Measurements from ENCODE around the gene C20orf202. TPM values are rescaled to one million over a fixed set of nuclear protein-coding genes. Genes with fewer than 3 reads are reported as not detected.
"Not testable (repeated sequence)": the region's sequence is repeated elsewhere in the genome, so short reads cannot be mapped to it uniquely, and the experiment has no call there.

Gene C20orf202
- total RNA-seq, 6 donors from 2014 or later, result 0.55 to 1.7 (median 0.86) TPM; not detected in 2

DNA sequence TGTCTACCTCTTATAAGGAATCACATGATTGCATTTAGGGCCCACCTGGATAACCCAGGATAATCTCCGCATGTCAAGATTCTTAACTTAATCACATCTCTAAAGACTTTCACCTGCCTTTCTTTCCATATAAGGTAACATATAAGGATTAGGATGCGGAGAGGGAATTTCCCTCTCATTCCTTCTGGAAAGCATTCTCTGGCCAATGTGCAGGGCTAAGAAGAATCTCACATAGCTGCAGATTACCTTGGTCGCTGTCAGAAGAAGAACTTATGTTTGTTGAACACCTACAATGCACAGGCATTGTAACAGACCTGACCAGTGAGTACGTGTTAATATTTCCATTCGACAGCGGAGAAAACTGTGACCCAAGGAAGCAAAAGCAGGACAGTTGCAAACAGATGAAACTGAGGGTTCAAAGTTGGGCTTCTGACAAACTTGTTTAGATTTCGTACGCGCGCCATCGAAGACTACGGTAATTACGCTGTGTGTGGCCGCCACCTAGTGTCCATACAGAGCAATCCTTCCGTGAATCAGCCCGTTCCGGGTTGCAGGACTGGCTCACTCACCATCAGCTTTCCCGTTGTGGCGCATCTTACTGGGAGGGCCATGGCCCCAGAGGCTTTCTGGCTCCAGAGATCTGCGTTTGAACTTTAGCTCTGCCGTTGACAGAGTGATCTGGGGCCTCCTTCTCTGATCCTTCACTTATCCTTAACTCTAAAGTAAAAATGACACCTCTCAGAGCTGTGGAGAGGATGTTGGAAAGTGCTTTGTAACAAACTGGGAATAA lies 9.5 kb downstream of the C20orf202 start:
- Histone ChIP-seq H3K36me3 (no peaks in the 10 kb centered on the region), H3K4me3 (no peak overlapping the region), H3K27ac (no peak overlapping the region), H3K4me1 (peaks cover 0 to 6% (median 0%) of the 10 kb centered on the region in 4 donors), H3K27me3 (no peaks in the 10 kb centered on the region), H3K9me3 (no peaks in the 10 kb centered on the region)
- peak; percentile 91 to 92 for ATAC-seq (ENCODE audit: low FRiP score in 2 of 2)
- TF ChIP-seq, protein P1, sequence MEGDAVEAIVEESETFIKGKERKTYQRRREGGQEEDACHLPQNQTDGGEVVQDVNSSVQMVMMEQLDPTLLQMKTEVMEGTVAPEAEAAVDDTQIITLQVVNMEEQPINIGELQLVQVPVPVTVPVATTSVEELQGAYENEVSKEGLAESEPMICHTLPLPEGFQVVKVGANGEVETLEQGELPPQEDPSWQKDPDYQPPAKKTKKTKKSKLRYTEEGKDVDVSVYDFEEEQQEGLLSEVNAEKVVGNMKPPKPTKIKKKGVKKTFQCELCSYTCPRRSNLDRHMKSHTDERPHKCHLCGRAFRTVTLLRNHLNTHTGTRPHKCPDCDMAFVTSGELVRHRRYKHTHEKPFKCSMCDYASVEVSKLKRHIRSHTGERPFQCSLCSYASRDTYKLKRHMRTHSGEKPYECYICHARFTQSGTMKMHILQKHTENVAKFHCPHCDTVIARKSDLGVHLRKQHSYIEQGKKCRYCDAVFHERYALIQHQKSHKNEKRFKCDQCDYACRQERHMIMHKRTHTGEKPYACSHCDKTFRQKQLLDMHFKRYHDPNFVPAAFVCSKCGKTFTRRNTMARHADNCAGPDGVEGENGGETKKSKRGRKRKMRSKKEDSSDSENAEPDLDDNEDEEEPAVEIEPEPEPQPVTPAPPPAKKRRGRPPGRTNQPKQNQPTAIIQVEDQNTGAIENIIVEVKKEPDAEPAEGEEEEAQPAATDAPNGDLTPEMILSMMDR (IDR thresholded peaks at IDR 0.05), result peak; percentile 76 to 88 (median 80)
- no peak for TF ChIP-seq POLR2AphosphoS5 (IDR thresholded peaks at IDR 0.05)
- peak in 1 of 2 donors; percentile 66 for DNase-seq
- WGBS, 2 donors, result 13 to 27% methylated on average over 10 to 21 of the region's 21 CpGs

- no peaks in the 10 kb centered on the region for H3K9me3 ChIP-seq
- TF ChIP-seq, protein P1 (IDR thresholded peaks at IDR 0.05), result no peak
- TF ChIP-seq POLR2AphosphoS5 (IDR thresholded peaks at IDR 0.05) (no peak), EP300 (IDR thresholded peaks at IDR 0.05) (no peak), POLR2A (IDR thresholded peaks at IDR 0.05) (no peak)
- DNase-seq (no peak), ATAC-seq (ENCODE audit: low FRiP score in 2 of 2) (no peak)
- no peak overlapping the region for H3K4me3 ChIP-seq
- no peaks in the 10 kb centered on the region for H3K27me3 ChIP-seq
- peaks cover 0 to 6% (median 0%) of the 10 kb centered on the region in 4 donors for H3K4me1 ChIP-seq
- 72 to 83% methylated on average over 4 of the region's 4 CpGs for WGBS, 2 donors
- no peak overlapping the region for H3K27ac ChIP-seq
- H3K36me3 ChIP-seq, result no peaks in the 10 kb centered on the region
These were observed 11.6 kb downstream of the C20orf202 start for GRCh38 chr20:1214838-1215261.

DNA sequence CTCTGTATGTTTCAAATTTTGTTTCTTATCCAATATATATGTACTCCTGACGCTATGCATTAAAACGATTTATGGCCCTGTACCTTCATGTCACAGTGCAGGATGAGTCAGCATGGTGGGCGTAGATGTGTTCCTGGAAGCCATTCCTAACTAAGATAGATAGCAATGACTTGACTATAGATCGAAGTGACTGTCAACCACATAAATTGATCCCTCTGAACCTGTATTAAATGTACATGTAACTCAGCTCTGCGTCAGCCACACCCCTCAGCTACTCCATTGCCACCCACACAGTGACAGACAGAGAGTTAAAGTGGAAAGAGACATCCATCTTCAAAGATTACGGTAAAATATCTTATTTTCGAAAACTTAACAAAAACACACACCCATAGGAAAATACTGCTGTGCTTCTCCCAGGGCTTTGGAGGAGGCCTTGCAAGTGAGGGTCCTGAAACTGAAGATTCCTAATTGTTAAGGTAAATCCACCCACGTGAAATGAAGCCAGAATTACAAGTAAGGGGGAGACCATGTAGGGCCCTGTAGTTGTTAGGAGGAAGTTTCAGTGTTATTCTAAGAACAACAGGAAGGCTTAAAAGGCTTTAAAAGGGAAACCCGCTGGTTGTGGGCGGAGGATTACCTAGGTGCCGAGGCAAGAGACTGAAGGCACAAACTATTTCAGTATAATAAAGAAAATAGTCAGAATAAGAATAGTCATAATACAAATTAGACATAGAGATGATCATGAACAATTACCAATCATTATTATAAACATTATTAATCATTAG lies 12.3 kb downstream of the C20orf202 start:
- ATAC-seq (ENCODE audit: low FRiP score in 2 of 2) (no peak), DNase-seq (no peak)
- no peak overlapping the region for H3K27ac ChIP-seq
- H3K27me3 ChIP-seq, result no peaks in the 10 kb centered on the region
- 65 to 74% methylated on average over 11 of the region's 11 CpGs for WGBS, 2 donors
- no peak overlapping the region for H3K4me3 ChIP-seq
- H3K4me1 ChIP-seq, result peaks cover 0 to 6% (median 0%) of the 10 kb centered on the region in 4 donors
- TF ChIP-seq POLR2AphosphoS5 (IDR thresholded peaks at IDR 0.05), result no peak
- TF ChIP-seq EP300 (IDR thresholded peaks at IDR 0.05), result no peak
- TF ChIP-seq POLR2A (IDR thresholded peaks at IDR 0.05), result no peak
- TF ChIP-seq, protein P1 (IDR thresholded peaks at IDR 0.05), result no peak
- H3K9me3 ChIP-seq, result no peaks in the 10 kb centered on the region
- H3K36me3 ChIP-seq, result no peaks in the 10 kb centered on the region

- ATAC-seq (ENCODE audit: low FRiP score in 2 of 2); H3K27me3 ChIP-seq; H3K27ac ChIP-seq; H3K9me3 ChIP-seq; H3K4me3 ChIP-seq; H3K4me1 ChIP-seq; H3K36me3 ChIP-seq: not testable (repeated sequence)
- 70 to 73% methylated on average over 11 to 19 of the region's 19 CpGs for WGBS, 2 donors
- peak in 1 of 2 donors; percentile 42 for DNase-seq
These were observed 13.5 kb downstream of the C20orf202 start for GRCh38 chr20:1216527-1217427.

DNA sequence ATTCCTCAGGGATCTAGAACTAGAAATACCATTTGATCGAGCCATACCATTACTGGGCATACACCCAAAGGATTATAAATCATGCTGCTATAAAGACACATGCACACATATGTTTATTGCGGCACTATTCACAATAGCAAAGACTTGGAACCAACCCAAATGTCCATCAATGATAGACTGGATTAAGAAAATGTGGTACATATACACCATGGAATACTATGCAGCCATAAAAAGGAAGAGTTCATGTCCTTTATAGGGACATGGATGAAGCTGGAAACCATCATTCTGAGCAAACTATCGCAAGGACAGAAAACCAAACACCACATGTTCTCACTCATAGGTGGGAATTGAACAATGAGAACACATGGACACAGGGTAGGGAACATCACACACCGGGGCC lies 19.5 kb downstream of the C20orf202 start:
- DNase-seq; H3K36me3 ChIP-seq; ATAC-seq (ENCODE audit: low FRiP score in 2 of 2); H3K9me3 ChIP-seq; H3K4me3 ChIP-seq; H3K27ac ChIP-seq: not testable (repeated sequence)
- peaks cover 7 to 22% (median 12%) of the 10 kb centered on the region in 4 donors for H3K4me1 ChIP-seq
- 79 to 81% methylated on average over 3 of the region's 4 CpGs for WGBS, 2 donors
- peaks cover 0 to 15% (median 2%) of the 10 kb centered on the region in 4 donors for H3K27me3 ChIP-seq
